Epithelial cell of esophagus (primary cell): ENCODE measurements around the gene AQP4.

Experiments
- DNase-seq: peaks from one replicate; pipeline ENCODE4 v3.0.0; 2010; ENCODE audit warnings: low read depth
- H3K4me3 ChIP-seq: 2 replicates; pipeline ENCODE4 v1.5.1; 2011; ENCODE audit warnings: mild to moderate bottlenecking, low read length, control low read depth
- CTCF ChIP-seq: IDR thresholded peaks from 2 replicates; pipeline ENCODE4 v1.5.1; 2011; ENCODE audit warnings: low read depth, mild to moderate bottlenecking, low read length, control low read depth, inconsistent platforms; ENCODE audit not compliant: insufficient read depth; ENCODE audit errors: missing control alignments

Gene AQP4

GRCh38 chr18:26804519-26804918 is 61.0 kb downstream of the AQP4 start:
- no peak for DNase-seq
- no peak for TF ChIP-seq CTCF
- no peak overlapping the region for H3K4me3 ChIP-seq

GRCh38 chr18:26803643-26804042 is 61.9 kb downstream of the AQP4 start:
- TF ChIP-seq CTCF = peak; percentile 25
- peak; percentile 13 for DNase-seq
- H3K4me3 ChIP-seq = no peak overlapping the region

GRCh38 chr18:26802330-26803200 is 62.9 kb downstream of the AQP4 start:
- peak; percentile 41 for DNase-seq
- H3K4me3 ChIP-seq = no peak overlapping the region

More at GRCh38 chr18:26802330-26803200, 62.9 kb downstream of the AQP4 start:
- TF ChIP-seq CTCF = no peak
